Calu3 (cell line): ENCODE measurements around the gene SBF2. TPM values are rescaled to one million over a fixed set of nuclear protein-coding genes. Genes with fewer than 3 reads are reported as not detected.
A peak's percentile ranks its signal among the peaks of the same experiment; 100 is the strongest.

Experiments used
- BruUV-seq: library from RNA; stranded (reverse); fragments of 400-500 nt; replicated peaks from 2 replicates; lab custom pipeline; 2021; lab: Mats Ljungman, UMichigan
- CTCF ChIA-PET: fragments of 300-600 bp; sonication (Branson Sonifier 250); formaldehyde crosslinking; loops from one replicate; lab custom pipeline; 2022; ENCODE audit warnings: antibody characterized with exemption; lab: Charles Lee
- DNase-seq: peaks from one replicate; pipeline ENCODE4 v3.0.0; 2022
- H3K27ac Mint-ChIP-seq: one replicate; pipeline ENCODE4 v1.8.0; 2022; ENCODE audit warnings: mixed read lengths; ENCODE audit not compliant: unreplicated experiment
- H3K27me3 Mint-ChIP-seq: one replicate; pipeline ENCODE4 v1.8.0; 2022; ENCODE audit warnings: mixed read lengths; ENCODE audit not compliant: unreplicated experiment
- H3K36me3 Mint-ChIP-seq: one replicate; pipeline ENCODE4 v1.8.0; 2022; ENCODE audit warnings: mild to moderate bottlenecking, moderate library complexity, mixed read lengths; ENCODE audit not compliant: insufficient read depth, unreplicated experiment
- H3K4me1 Mint-ChIP-seq: one replicate; pipeline ENCODE4 v1.8.0; 2022; ENCODE audit warnings: mild to moderate bottlenecking, low read depth, mixed read lengths; ENCODE audit not compliant: unreplicated experiment
- H3K4me3 Mint-ChIP-seq: one replicate; pipeline ENCODE4 v1.8.0; 2022; ENCODE audit warnings: mild to moderate bottlenecking, low read depth, moderate library complexity, mixed read lengths; ENCODE audit not compliant: unreplicated experiment
- H3K9me3 Mint-ChIP-seq: one replicate; pipeline ENCODE4 v1.8.0; 2022; ENCODE audit warnings: low read depth, mixed read lengths; ENCODE audit not compliant: unreplicated experiment
- CTCF ChIP-seq: fragments of 200-600 bp; IDR thresholded peaks from one replicate; pipeline ENCODE4 v1.8.0; 2022; ENCODE audit warnings: antibody characterized with exemption; ENCODE audit not compliant: unreplicated experiment
- intact Hi-C: fragments of 100-400 bp; cut with micrococcal nuclease; formaldehyde crosslinking; loops from one replicate; pipeline ENCODE4 v1.10.0; 2022; ENCODE audit not compliant: unreplicated experiment
- total RNA-seq: library from RNA; stranded (reverse); gene quantifications from 2 replicates; pipeline ENCODE4 v1.2.3, GENCODE V29; 2022

Gene SBF2
- total RNA-seq, 1 experiment from 2014 or later, result 39.0 TPM

- Mint-ChIP-seq H3K4me1 (no peaks in the 10 kb centered on the region), H3K36me3 (no peaks in the 10 kb centered on the region), H3K27ac (no peak overlapping the region), H3K4me3 (no peak overlapping the region), H3K27me3 (no peaks in the 10 kb centered on the region), H3K9me3 (no peaks in the 10 kb centered on the region)
- CTCF ChIA-PET, result interaction anchor here (0.6 kb wide), 1 partner anchor 10 kb away, joined by 3 read pairs; no protein-coding TSS in a partner anchor
- DNase-seq, result no peak
- intact Hi-C loops, result no loop called here
- no TSS peak for BruUV-seq
- TF ChIP-seq CTCF, result no peak
Observed at GRCh38 chr11:9817191-9817590, 476.8 kb downstream of the SBF2 start.

- DNase-seq, result no peak
- no peak overlapping the region for H3K27ac Mint-ChIP-seq
Observed at GRCh38 chr11:9815486-9816136, 478.4 kb downstream of the SBF2 start.

GRCh38 chr11:9814108-9814507 lies 479.9 kb downstream of the SBF2 start:
- no peaks in the 10 kb centered on the region for H3K9me3 Mint-ChIP-seq
- no peaks in the 10 kb centered on the region for H3K27me3 Mint-ChIP-seq
- H3K4me1 Mint-ChIP-seq, result no peaks in the 10 kb centered on the region
- intact Hi-C loops, result no loop called here
- H3K27ac Mint-ChIP-seq, result no peak overlapping the region
- H3K4me3 Mint-ChIP-seq, result no peak overlapping the region
- CTCF ChIA-PET, result no interaction called here
- TF ChIP-seq CTCF, result no peak
- no peak for DNase-seq
- BruUV-seq, result no TSS peak
- H3K36me3 Mint-ChIP-seq, result no peaks in the 10 kb centered on the region

More at GRCh38 chr11:9815486-9816136, 478.4 kb downstream of the SBF2 start:
- no peaks in the 10 kb centered on the region for H3K36me3 Mint-ChIP-seq
- CTCF ChIA-PET, result interaction anchor here (0.6 to 0.7 kb wide), 2 partner anchors 8 to 22 kb away, joined by 3 read pairs; no protein-coding TSS in a partner anchor
- no peak for TF ChIP-seq CTCF
- no TSS peak for BruUV-seq
- no peak overlapping the region for H3K4me3 Mint-ChIP-seq
- no peaks in the 10 kb centered on the region for H3K4me1 Mint-ChIP-seq
- intact Hi-C loops, result no loop called here
- no peaks in the 10 kb centered on the region for H3K9me3 Mint-ChIP-seq
- H3K27me3 Mint-ChIP-seq, result no peaks in the 10 kb centered on the region

GRCh38 chr11:9808943-9809342 lies 485.1 kb downstream of the SBF2 start:
- intact Hi-C loops, result no loop called here
- CTCF ChIA-PET, result interaction anchor here (0.7 kb wide), 1 partner anchor 754 kb away, joined by 6 read pairs; no protein-coding TSS in a partner anchor
- TF ChIP-seq CTCF, result no peak
- no peak overlapping the region for H3K4me3 Mint-ChIP-seq
- H3K4me1 Mint-ChIP-seq, result peaks cover 9% of the 10 kb centered on the region
- H3K9me3 Mint-ChIP-seq, result no peaks in the 10 kb centered on the region
- no peaks in the 10 kb centered on the region for H3K27me3 Mint-ChIP-seq
- peak; percentile 16 for DNase-seq
- no TSS peak for BruUV-seq
- H3K36me3 Mint-ChIP-seq, result no peaks in the 10 kb centered on the region
- no peak overlapping the region for H3K27ac Mint-ChIP-seq
